HL-60 (cell line): Measurements from ENCODE around the gene ZNF423.

Experiments
- DNase-seq, 2 experiments: peaks; one replicate each; pipeline ENCODE4 v3.0.0-alpha.2; 2010 to 2020; ENCODE audit warnings: low read depth in 1 of 2, low spot score in 1 of 2
- H3K27ac ChIP-seq: fragments of 250-450 bp; sonication (Bioruptor Pico); replicated peaks from 2 replicates; pipeline ENCODE4 v1.5.1; 2020; ENCODE audit warnings: mild to moderate bottlenecking, moderate library complexity
- H3K27me3 ChIP-seq: fragments of 250-450 bp; sonication (Bioruptor Pico); 2 replicates; pipeline ENCODE4 v1.5.1; 2021; ENCODE audit warnings: mild to moderate bottlenecking, moderate library complexity; ENCODE audit not compliant: insufficient read depth, poor library complexity, severe bottlenecking
- H3K4me3 ChIP-seq: replicated peaks from 2 replicates; pipeline ENCODE4 v1.5.1; 2011; ENCODE audit warnings: mild to moderate bottlenecking, control low read depth, low read length; ENCODE audit not compliant: insufficient read depth
- GABPA ChIP-seq: IDR thresholded peaks from 2 replicates; pipeline ENCODE4 v1.6.1; 2012; ENCODE audit warnings: low read depth
- POLR2AphosphoS5 ChIP-seq: IDR thresholded peaks from 2 replicates; pipeline ENCODE4 v1.6.1; 2012; ENCODE audit warnings: low read depth
- SPI1 ChIP-seq: IDR thresholded peaks from 2 replicates; pipeline ENCODE4 v1.6.1; 2012; ENCODE audit warnings: low read depth, mild to moderate bottlenecking, borderline replicate concordance
- TF ChIP-seq, protein P1 (sequence below): IDR thresholded peaks from one replicate; pipeline ENCODE4 v1.5.1; 2011; ENCODE audit warnings: low read length, control low read depth, inconsistent platforms; ENCODE audit not compliant: insufficient read depth
- TF ChIP-seq, protein P2 (sequence below): IDR thresholded peaks from 2 replicates; pipeline ENCODE4 v1.6.1; 2012; ENCODE audit warnings: low read depth; ENCODE audit not compliant: insufficient replicate concordance

The ZNF423 gene

DNA sequence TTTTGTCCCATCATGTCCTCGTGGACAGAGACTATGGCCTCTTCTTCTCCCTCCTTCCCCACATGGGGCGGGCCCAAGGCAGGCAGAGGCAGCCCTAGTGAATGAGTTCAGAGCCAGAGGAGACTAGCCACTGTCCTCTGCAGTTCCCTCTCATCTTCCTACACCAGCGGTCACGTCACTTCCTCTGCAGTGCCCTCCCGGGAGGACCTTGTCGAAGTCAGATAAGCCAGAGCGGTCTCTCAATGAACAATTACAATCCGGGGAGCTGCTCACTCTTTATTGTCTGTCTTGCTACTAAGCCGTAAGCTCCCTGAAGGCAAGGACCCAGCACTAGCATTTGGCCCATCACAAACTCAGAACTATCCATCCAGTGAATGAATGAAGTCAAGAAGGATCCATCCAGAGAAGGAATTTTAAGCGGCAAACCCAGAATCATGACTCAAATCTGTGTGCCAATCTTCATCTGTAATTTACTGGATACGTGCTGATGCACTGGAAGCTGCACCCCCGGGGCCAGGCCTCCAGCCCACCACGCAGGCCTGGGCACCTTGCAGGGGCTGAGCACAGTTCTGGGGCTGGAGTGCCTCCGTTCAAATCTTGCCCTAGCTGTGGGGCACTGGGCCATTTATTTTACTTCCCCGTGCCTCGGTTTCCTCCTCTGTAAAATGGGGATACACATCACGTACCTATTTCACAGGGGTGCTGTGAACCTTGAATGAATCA lies 18.1 kb downstream of the ZNF423 start:
- peaks cover 8% of the 10 kb centered on the region for H3K27me3 ChIP-seq
- no peak overlapping the region for H3K27ac ChIP-seq
- no peak for DNase-seq
- TF ChIP-seq SPI1, result no peak
- TF ChIP-seq, protein P1, sequence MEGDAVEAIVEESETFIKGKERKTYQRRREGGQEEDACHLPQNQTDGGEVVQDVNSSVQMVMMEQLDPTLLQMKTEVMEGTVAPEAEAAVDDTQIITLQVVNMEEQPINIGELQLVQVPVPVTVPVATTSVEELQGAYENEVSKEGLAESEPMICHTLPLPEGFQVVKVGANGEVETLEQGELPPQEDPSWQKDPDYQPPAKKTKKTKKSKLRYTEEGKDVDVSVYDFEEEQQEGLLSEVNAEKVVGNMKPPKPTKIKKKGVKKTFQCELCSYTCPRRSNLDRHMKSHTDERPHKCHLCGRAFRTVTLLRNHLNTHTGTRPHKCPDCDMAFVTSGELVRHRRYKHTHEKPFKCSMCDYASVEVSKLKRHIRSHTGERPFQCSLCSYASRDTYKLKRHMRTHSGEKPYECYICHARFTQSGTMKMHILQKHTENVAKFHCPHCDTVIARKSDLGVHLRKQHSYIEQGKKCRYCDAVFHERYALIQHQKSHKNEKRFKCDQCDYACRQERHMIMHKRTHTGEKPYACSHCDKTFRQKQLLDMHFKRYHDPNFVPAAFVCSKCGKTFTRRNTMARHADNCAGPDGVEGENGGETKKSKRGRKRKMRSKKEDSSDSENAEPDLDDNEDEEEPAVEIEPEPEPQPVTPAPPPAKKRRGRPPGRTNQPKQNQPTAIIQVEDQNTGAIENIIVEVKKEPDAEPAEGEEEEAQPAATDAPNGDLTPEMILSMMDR, result no peak
- TF ChIP-seq POLR2AphosphoS5, result no peak
- TF ChIP-seq, protein P2, sequence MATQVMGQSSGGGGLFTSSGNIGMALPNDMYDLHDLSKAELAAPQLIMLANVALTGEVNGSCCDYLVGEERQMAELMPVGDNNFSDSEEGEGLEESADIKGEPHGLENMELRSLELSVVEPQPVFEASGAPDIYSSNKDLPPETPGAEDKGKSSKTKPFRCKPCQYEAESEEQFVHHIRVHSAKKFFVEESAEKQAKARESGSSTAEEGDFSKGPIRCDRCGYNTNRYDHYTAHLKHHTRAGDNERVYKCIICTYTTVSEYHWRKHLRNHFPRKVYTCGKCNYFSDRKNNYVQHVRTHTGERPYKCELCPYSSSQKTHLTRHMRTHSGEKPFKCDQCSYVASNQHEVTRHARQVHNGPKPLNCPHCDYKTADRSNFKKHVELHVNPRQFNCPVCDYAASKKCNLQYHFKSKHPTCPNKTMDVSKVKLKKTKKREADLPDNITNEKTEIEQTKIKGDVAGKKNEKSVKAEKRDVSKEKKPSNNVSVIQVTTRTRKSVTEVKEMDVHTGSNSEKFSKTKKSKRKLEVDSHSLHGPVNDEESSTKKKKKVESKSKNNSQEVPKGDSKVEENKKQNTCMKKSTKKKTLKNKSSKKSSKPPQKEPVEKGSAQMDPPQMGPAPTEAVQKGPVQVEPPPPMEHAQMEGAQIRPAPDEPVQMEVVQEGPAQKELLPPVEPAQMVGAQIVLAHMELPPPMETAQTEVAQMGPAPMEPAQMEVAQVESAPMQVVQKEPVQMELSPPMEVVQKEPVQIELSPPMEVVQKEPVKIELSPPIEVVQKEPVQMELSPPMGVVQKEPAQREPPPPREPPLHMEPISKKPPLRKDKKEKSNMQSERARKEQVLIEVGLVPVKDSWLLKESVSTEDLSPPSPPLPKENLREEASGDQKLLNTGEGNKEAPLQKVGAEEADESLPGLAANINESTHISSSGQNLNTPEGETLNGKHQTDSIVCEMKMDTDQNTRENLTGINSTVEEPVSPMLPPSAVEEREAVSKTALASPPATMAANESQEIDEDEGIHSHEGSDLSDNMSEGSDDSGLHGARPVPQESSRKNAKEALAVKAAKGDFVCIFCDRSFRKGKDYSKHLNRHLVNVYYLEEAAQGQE, result no peak
- no peak for TF ChIP-seq GABPA
- no peak overlapping the region for H3K4me3 ChIP-seq

- TF ChIP-seq SPI1 (no peak), GABPA (no peak), POLR2AphosphoS5 (no peak)
- TF ChIP-seq, protein P2, result no peak
- TF ChIP-seq, protein P1, result no peak
- no peak for DNase-seq
- Histone ChIP-seq H3K27me3 (peaks cover 8% of the 10 kb centered on the region), H3K27ac (no peak overlapping the region), H3K4me3 (no peak overlapping the region)
Observed at GRCh38 chr16:49836668-49837067, 19.2 kb downstream of the ZNF423 start.

DNA sequence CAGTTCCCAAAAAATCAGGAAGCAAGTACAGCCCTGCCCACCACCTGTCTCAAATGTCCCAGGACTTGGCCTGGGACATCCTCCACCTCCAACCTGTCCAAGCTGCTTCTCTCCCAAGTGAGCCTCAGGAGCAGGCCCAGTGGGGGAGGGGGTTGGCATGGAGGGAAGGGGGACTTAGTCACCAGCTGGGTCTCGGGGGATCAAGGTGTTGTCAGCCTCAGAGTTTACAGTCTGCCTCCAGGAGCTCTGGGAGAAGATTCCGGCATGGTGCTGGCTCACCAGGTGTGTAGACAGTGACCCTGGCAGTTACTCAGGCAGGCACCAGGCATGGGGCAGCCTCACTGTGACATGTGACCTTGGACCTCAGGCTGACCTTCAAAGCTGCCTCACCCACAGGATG lies 19.7 kb downstream of the ZNF423 start:
- H3K4me3 ChIP-seq, result no peak overlapping the region
- TF ChIP-seq, protein P1, result no peak
- TF ChIP-seq SPI1 (no peak), POLR2AphosphoS5 (no peak), GABPA (no peak)
- TF ChIP-seq, protein P2, result no peak
- no peak overlapping the region for H3K27ac ChIP-seq
- peaks cover 8% of the 10 kb centered on the region for H3K27me3 ChIP-seq
- DNase-seq, result no peak
